ENCODE data around the gene MRPS6.
A peak's percentile ranks its signal among the peaks of the same experiment; 100 is the strongest.

The MRPS6 gene

DNA sequence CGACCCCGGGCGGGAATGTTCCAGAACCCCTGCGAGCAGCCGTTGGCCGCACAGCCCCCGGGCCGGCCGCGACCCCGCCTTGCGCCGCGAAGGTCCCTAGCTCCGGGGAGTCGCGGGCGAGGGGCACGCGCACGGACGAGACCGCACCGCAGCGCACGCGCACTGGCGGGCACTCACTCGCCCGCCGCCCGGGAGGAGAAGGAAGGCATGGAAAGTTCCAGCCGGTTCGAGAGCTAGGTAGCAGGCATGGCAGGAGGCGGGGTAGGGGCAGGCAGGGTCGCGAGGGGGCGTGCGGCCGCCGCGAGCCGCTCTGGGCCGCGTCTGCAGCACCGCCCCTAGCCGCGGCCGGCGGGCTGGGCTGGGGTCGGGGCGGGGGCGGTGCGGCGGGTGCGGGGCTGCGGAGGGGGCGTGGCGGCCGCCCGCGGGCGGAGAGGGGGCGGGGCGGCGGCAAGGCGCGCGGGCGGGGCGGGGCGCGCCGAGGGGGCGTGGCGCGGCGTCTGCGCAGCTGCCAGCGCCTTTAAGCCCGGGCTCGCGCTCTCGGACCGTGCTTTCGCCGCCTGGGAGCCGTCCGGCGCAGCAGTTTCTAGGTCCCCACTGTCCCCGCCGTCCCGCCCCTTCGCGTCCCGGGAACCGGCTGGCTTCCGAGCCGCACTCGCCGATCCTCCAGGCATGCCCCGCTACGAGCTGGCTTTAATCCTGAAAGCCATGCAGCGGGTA, at the start of gene MRPS6, which contains the start of gene SLC5A3:
Gene MRPS6 (plus strand): TSS at position 547 of the 717 bp plus-strand sequence. CDS start 123 bp downstream, at position 670.
Gene SLC5A3 (plus strand): TSS at position 547 of the 717 bp plus-strand sequence. CDS start 21,621 bp downstream, outside the sequence.
- DNase-seq = peak; percentile 92

DNA sequence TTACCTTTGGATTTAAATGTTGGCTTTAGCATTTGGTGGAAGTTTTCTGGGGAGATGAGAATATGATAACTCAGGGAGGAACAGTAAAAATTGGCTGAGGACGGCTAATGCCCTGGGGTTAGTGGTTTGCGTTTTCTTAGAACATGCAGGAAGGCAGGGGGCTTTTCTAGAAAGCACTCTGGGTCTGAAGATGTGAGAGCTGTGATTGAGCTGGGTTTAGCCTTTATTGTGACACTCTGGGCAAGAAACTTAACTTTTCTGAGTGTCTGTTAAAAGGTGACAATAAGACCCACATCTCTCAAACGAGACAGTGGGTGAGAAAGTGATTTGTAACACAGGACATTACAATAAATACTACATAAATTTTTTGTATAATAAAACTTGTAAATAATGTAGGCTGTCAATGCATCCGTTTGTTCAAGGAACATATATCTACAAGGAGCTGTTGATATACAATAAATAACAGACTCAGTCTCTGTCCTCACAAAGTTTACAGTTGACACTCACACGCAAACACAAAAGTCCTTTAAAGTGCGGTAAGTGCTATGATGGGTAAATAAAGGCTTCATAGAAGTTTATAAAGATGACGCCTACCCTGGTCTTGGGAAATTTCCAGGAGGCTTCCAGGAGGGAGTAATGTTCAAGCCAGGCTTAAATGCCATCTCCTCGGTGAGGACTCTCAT, 49.5 kb upstream of the MRPS6 start:
- no peak for DNase-seq

DNA sequence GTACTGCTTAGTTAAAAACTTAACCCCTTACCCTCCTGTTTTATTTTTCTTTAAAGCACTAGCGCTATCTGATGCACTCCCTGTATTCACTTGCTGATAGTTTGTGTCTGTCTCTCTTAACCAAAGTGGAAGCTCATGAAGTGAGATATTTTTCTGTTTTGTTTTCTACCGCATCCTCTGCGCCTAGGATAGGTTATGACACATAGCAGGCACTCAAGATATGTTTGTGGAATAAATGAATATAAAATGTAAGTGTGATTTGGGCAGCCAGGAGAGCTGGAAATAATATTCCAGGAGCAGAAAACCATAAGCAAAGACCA, 49.0 kb upstream of the MRPS6 start:
- no peak for DNase-seq

DNA sequence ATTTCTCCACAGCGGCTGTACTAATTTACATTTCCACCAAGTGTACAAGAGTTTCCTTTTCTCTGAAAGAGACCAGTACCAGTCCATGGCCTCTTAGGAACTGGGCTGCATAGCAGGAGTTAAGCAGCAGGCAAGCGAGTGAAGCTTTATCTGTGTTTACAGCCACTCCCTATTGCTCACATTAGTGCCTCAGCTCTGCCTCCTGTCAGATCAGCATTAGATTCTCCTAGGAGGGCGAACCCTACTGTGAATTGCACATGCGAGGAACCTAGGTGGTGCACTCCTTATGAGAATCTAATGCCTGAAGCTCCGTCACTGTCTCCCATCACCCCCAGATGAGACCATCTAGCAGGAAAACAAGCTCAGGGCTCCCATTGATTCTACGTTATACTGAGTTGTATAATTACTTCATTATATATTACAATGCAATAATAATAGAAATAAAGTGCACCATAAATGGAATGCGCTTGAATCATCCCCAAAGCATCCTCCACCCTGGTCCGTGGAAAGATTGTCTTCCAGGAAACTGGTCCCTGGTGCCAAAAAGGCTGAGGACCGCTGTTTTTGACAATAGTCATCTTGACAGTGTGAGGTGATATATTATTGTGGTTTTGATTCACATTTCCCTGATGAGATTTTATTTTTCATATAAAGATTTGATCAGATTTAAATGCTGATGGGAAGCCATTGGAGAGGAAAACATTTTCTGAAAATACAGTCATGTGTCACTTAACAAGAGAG, 45.5 kb upstream of the MRPS6 start:
- no peak for DNase-seq

DNA sequence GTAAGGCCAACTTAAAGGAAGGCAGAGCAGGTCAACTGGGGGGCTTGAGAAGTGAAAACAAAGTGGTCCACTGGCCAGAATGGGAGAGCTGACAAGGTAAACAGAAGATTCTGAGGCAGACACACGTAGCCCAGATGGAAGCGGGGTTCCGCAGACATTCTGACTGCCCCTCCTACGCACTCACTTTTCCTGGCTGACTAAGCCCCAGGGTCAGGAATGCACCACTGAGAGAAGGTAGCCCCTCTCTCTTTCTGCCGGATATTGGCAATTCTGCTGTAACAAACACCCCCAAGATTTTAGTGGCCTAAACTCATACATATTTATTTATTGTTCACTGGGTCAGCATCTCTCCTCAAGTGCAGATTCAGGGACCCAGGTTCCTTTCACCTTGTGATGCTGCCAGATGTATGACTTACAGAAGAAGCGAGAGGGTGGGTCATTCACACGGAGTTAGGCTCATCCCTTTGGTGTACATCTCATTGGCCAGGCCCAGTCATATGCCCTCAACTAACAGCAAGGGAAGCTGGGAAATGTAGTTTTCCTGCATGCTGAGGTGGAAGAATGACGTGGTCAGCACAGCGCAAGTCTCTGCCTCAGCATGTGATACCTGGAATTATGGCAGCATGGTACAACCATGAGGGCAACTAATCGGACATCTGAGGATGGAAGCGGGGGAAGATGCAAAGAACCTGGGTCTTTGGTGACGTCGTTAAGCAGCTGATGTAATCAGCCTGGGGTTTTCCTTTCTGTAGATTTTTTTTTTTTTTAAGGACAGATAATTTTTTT, 43.4 kb upstream of the MRPS6 start:
- peak; percentile 80 for DNase-seq

DNA sequence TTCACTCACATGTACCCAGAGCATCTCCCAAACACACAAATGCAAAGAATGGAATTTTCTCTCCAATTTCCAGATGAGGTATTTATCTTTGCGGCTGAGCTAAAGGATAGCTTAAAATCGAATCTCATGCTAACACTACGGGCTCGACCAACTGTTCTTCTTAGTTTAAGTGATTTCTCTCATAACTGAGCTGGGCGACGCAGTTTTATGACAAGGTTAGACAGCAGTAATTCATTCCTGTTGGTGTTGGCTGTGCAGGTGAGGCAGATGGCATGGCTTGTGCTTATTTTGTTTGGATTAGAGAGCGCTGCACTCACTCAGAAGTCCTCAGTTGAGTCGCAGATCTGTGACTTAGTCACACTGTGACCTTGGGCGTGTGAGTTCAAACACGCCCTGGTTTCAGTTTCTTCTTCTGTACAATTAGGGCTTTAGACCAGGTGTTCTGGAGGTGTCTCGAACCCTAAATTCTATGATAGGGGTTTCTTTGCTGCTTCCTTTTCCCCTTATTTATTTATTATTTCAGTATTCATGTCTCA, 41.5 kb upstream of the MRPS6 start:
- no peak for DNase-seq

DNA sequence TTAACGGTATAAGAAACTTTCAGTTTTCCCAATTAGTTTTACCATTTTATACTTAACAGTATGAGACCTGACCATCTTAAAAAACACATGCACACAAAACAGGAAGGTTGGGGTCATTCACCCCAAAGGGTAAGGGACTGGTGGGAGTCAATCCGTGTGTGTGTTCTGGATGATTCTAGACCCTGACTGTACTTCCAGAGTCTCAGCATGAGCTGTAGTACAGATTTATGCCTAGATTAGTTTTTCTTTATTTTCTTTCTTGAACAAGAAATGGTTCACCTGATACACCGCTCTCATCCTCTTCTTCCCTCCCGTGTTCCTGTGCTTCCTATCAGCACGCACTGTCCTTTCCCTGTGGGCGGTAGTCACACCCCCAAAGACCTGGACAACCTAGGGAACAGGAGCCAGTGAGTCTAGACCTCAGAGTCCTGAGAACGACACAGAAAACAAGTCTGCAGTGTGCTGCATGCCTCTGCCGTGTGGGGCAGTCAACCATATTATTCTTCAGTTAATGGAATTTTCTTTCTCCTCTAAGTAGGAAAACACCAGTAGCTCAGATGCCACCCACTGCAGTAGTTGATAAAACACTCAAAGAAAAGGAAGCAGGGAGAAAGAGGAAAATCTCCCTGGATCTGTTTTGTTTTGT, 38.9 kb upstream of the MRPS6 start:
- no peak for DNase-seq

DNA sequence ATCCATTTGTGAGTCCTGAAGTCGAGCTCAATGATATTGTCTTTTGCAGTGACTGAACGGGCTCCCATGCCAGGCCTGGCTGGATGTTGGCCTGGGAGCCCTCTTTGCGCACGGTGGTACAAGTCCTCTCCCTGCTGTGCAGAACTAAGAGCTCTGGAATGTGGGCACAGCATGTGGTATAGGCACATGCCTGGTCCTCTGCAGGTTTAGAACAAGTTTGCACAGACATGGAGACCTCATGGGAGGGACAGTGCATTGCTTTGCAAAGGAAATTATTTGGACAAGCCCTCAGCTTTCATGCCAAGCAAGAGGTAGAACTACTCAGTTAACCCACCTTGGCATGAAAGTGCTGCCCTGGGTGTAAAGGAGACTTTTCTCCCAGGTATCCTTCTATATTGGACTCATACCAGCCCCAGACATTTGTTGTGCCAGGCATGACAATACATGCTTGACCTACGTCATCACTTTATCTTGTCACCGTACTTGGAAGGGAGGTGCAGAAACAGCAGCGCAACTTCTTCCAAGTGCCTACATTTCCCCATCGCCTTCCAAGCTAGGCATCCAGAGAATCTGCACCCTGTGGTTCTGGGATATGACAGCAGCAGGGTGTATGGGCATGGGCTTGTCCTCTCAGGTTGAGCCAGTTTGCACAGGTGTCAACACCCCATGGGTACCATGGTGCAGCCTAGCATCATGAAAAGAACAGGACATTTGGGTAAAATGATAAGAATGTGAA, 37.6 kb upstream of the MRPS6 start:
- no peak for DNase-seq

GRCh38 chr21:34037009-34037795, 36.2 kb upstream of the MRPS6 start:
- DNase-seq = no peak

- no peak for DNase-seq
Observed at GRCh38 chr21:34039678-34040382, 33.5 kb upstream of the MRPS6 start.

GRCh38 chr21:34042735-34043134, 30.6 kb upstream of the MRPS6 start:
- DNase-seq = no peak

DNA sequence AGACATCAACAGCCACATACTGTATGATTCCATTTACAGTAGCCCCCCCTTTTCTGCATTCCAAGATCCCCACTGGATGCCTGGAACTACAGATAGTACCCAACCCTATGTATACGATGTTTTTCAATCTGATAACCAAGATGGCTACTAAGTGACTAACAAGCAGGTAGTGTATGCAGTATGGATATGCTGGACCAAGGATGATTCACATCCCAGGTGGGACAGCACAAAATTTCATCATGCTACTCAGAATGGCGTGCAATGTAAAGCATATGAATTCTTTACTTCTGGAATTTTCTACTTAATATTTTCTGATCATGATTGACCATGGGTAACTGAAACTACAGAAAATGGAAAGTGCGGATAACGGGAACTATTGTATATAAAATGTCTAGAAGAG, 30.0 kb upstream of the MRPS6 start:
- no peak for DNase-seq

DNA sequence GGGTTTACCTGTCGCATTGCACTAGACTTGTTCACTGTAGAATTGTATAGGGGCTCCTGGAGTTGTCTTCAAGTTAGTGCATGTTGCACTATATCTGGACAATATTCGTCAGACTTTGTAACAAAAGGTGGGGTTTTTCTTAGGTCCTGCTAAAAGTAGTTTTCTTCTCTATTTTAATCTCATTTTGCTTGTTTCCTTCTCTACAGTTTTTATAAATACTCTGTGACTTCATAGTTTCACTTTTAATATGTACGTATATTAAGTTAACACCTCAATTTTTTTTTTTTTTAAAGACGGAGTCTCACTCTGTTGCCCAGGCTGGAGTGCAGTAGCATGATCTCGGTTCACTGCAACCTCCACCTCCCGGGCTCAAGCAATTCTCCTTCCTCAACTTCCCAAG, 26.5 kb upstream of the MRPS6 start:
- DNase-seq = no peak

DNA sequence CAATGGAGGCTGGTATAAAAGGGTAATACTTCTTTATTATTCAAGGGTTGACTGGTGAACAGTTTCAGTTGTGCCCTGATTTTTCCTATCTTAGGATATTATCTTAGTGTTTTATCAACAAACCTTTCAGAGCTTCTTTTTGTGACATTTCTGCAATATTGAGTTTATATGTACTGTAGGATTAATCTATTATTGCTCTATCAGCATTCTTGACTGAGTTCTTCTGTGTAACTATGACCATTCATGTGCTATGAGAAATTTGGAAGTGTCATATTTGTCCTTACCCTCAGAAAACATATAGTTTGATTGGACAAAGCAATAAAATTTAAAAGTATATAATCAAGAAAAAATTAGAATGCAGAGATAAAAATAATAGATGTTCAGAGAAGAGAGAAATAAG, 25.5 kb upstream of the MRPS6 start:
- no peak for DNase-seq

DNA sequence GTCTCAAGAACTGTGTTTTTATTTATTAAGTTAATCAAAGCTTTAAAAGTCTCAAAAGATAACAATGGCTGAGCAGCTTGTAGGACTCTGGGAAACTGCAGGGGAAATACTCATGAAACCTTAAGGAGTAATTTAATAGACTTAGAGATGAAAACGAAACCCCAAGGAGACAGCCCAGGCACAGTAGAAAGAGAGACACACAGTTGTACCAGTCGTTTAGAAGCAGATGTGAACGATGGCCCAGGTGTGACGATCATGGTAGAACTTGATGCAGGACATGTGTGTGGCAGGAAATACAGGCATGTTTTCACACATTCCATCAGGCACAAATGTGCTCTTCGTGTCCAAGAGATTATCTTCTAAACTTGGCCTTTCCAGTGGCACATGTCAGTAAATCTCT, 21.2 kb upstream of the MRPS6 start:
- DNase-seq = no peak

- no peak for DNase-seq
Observed at GRCh38 chr21:34054259-34054658, 19.1 kb upstream of the MRPS6 start.

- no peak for DNase-seq
Observed at GRCh38 chr21:34055615-34056014, 17.8 kb upstream of the MRPS6 start.

DNA sequence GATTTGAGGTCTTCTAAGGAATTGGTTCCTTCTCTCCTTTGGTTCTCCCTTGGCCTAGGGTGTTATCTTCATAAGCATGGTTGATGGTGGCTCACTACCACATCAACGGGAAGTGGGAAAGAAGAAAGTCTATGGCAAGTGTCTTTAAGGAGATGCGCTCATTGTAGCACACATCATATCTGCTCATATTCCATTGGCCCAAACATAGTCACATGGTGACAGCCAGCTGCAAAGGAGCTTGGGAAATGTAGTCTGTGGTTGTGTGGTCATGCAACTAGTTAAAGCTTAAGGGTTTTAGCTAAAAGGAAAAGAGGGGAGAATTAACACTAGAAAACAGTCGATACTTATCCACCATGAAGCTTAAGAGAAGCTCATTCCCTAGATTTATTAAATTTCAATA, 11.4 kb upstream of the MRPS6 start:
- DNase-seq = no peak

- DNase-seq = no peak
Observed at GRCh38 chr21:34065027-34065426, 8.4 kb upstream of the MRPS6 start.

DNA sequence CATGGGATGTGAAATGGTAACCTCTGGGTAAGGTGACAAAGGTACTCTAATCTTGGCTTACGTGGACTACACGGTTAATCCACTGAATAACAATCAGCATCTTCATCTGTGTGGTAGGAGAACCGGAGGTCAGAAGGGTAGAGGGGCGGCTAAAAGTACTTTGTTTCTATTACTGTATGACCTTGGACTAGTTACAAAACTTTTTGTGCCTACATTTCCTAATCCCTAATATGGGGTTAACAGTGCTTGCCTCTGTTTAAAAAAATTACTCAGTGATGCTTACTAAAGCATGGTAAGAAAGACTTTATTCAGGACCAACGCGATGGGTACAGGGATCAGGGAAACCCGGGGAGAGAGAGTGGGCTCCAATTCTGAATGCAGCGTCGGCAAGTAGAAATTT, 1.7 kb upstream of the MRPS6 start:
- no peak for DNase-seq

All from activated effector memory CD4-positive, alpha-beta T cell treated with anti-CD3 and anti-CD28 coated beads, Interleukin-2, amount 50 U/mL, for 16 hours (primary cell).